ENCODE results near the gene COL21A1. TPM values are rescaled to one million over a fixed set of nuclear protein-coding genes. Genes with fewer than 3 reads are reported as not detected.
A peak's percentile ranks its signal among the peaks of the same experiment; 100 is the strongest.

COL21A1 gene
- total RNA-seq, 6 experiments from 2014 or later: not detected

DNA sequence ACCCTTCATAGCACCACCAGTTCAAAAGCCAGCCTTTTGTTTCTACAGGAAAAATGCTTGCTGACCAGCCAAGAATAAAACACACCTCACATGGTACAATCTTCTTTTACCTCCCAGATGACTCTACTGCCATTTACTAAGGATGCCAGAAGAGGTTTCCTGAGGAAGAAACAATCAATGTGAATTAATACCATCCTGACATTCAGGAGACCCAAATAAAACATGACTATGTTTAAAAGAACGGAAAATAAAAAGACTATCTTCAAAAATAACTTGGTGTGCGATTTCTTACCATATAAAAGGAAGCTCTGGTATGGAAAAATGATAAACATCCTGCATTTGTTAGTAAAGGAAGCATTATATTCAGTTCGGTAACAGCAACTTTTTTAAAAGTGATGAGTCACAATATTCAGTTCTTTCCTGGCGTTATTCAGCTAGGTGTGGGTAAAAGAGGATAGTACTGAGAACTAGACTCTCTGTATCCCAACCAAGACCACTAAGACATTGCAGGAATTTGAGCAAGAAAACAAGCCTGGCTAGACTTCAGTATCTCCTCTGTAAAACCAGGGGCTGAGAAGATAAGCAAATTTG is 16.3 kb downstream of the COL21A1 start:
- H3K9me3 Mint-ChIP-seq: no peaks in the 10 kb centered on the region
- no peak overlapping the region for H3K4me3 Mint-ChIP-seq
- no peak for DNase-seq
- H3K4me1 Mint-ChIP-seq (ENCODE audit: low read depth): peaks cover 6% of the 10 kb centered on the region; the same call in 1 of the 2 replicates
- H3K36me3 Mint-ChIP-seq (ENCODE audit: low read depth): no peaks in the 10 kb centered on the region
- H3K27me3 Mint-ChIP-seq (ENCODE audit: insufficient read depth): peaks cover 4% of the 10 kb centered on the region
- TF ChIP-seq, protein P1, sequence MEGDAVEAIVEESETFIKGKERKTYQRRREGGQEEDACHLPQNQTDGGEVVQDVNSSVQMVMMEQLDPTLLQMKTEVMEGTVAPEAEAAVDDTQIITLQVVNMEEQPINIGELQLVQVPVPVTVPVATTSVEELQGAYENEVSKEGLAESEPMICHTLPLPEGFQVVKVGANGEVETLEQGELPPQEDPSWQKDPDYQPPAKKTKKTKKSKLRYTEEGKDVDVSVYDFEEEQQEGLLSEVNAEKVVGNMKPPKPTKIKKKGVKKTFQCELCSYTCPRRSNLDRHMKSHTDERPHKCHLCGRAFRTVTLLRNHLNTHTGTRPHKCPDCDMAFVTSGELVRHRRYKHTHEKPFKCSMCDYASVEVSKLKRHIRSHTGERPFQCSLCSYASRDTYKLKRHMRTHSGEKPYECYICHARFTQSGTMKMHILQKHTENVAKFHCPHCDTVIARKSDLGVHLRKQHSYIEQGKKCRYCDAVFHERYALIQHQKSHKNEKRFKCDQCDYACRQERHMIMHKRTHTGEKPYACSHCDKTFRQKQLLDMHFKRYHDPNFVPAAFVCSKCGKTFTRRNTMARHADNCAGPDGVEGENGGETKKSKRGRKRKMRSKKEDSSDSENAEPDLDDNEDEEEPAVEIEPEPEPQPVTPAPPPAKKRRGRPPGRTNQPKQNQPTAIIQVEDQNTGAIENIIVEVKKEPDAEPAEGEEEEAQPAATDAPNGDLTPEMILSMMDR (IDR thresholded peaks at IDR 0.05): no peak
- no peak overlapping the region for H3K27ac Mint-ChIP-seq

GRCh38 chr6:56227071-56227879 is 20.1 kb downstream of the COL21A1 start:
- peaks cover 30% of the 10 kb centered on the region; the same call in 1 of the 2 replicates for H3K4me1 Mint-ChIP-seq (ENCODE audit: low read depth)
- no peak overlapping the region for H3K27ac Mint-ChIP-seq

DNA sequence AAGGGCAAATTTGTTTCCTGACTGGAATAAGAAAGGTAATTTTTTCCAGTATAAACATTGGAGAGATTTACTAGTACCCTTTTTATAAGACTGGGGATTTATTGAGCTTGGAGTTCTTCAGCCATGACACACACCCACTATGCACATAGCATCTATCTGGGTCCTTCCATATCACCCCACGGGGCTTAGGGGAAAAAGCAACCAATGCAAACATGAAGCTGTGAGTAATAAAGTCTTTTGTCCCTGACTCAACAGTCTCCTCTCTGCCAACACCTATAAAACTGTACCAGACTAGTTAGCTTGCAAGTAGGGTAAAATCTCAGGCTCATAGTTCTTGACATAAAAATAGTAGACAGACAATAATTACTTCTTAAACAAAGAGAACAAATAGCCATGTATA is 23.4 kb downstream of the COL21A1 start:
- 0 out of 2 replicates have a peak, but pooled peaks cover 2% of the 10 kb centered on the region for H3K27me3 Mint-ChIP-seq (ENCODE audit: insufficient read depth)
- H3K4me3 Mint-ChIP-seq: no peak overlapping the region
- H3K9me3 Mint-ChIP-seq: no peaks in the 10 kb centered on the region
- DNase-seq: peak; percentile 80
- no peaks in the 10 kb centered on the region for H3K36me3 Mint-ChIP-seq (ENCODE audit: low read depth)
- peaks cover 30% of the 10 kb centered on the region; the same call in 1 of the 2 replicates for H3K4me1 Mint-ChIP-seq (ENCODE audit: low read depth)
- no peak overlapping the region for H3K27ac Mint-ChIP-seq
- TF ChIP-seq, protein P1 (IDR thresholded peaks at IDR 0.05): no peak

More at GRCh38 chr6:56227071-56227879, 20.1 kb downstream of the COL21A1 start:
- DNase-seq: peak; percentile 12
- Mint-ChIP-seq H3K36me3 (ENCODE audit: low read depth) (no peaks in the 10 kb centered on the region), H3K4me3 (no peak overlapping the region), H3K27me3 (ENCODE audit: insufficient read depth) (0 out of 2 replicates have a peak, but pooled peaks cover 2% of the 10 kb centered on the region), H3K9me3 (no peaks in the 10 kb centered on the region)
- TF ChIP-seq, protein P1 (IDR thresholded peaks at IDR 0.05): no peak

DNA sequence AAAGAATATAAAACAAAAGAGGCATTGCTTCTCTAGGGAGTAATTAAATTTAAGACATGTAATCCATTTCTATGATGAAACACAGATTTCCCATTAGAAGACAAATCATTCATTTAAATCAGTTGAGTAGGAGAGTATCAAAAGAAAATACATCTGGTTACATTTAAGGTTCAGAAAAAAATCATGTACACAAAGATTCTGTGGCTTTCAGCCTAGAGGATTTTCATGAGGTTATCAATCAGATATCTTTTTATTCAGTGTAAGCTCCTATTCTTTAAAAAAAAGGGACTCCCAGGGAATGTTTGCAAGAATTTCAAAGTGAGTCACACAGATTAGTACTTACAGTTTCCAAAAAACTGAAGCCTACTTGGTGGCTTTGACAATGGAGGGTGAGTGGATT is 24.9 kb downstream of the COL21A1 start:
- Mint-ChIP-seq H3K27ac (no peak overlapping the region), H3K36me3 (ENCODE audit: low read depth) (no peaks in the 10 kb centered on the region), H3K4me1 (ENCODE audit: low read depth) (peaks cover 30% of the 10 kb centered on the region; the same call in 1 of the 2 replicates), H3K9me3 (no peaks in the 10 kb centered on the region), H3K4me3 (no peak overlapping the region), H3K27me3 (ENCODE audit: insufficient read depth) (0 out of 2 replicates have a peak, but pooled peaks cover 2% of the 10 kb centered on the region)
- DNase-seq: peak; percentile 7
- TF ChIP-seq, protein P1 (IDR thresholded peaks at IDR 0.05): no peak

- Mint-ChIP-seq H3K4me3 (no peak overlapping the region), H3K27me3 (ENCODE audit: insufficient read depth) (peaks cover 1% of the 10 kb centered on the region; the same call in 1 of the 2 replicates), H3K27ac (no peak overlapping the region), H3K36me3 (ENCODE audit: low read depth) (no peaks in the 10 kb centered on the region), H3K4me1 (ENCODE audit: low read depth) (peaks cover 21% of the 10 kb centered on the region; the same call in 1 of the 2 replicates), H3K9me3 (no peaks in the 10 kb centered on the region)
- no peak for DNase-seq
- TF ChIP-seq, protein P1 (IDR thresholded peaks at IDR 0.05): no peak
Observed at GRCh38 chr6:56220078-56220477, 27.3 kb downstream of the COL21A1 start.
